Measurements from ENCODE around the gene KIF23.
"Not testable (repeated sequence)": the region's sequence is repeated elsewhere in the genome, so short reads cannot be mapped to it uniquely, and the experiment has no call there.

KIF23 gene

GRCh38 chr15:69439623-69440022 lies 25.5 kb downstream of the KIF23 start:
- DNase-seq, result no peak

GRCh38 chr15:69443032-69443611 lies 29.0 kb downstream of the KIF23 start:
- no peak for DNase-seq

GRCh38 chr15:69444686-69445085 lies 30.5 kb downstream of the KIF23 start:
- no peak for DNase-seq

- DNase-seq, result no peak
These were observed 32.8 kb downstream of the KIF23 start for GRCh38 chr15:69446953-69447352.

GRCh38 chr15:69450221-69450620 lies 36.1 kb downstream of the KIF23 start:
- not testable (repeated sequence) for DNase-seq

GRCh38 chr15:69450968-69451695 lies 37.0 kb downstream of the KIF23 start:
- DNase-seq, result no peak

- no peak for DNase-seq
These were observed 38.0 kb downstream of the KIF23 start for GRCh38 chr15:69451951-69452691.

- DNase-seq, result peak; percentile 97
These were observed 38.8 kb downstream of the KIF23 start, which contains the start of gene RPLP1 for GRCh38 chr15:69452692-69453521. RPLP1 (plus strand) TSS chr15:69452818; CDS start chr15:69452949, 131 bp downstream.

GRCh38 chr15:69454953-69455352 lies 40.8 kb downstream of the KIF23 start:
- DNase-seq, result no peak

GRCh38 chr15:69456208-69457166 lies 42.3 kb downstream of the KIF23 start:
- no peak for DNase-seq

GRCh38 chr15:69457304-69458280 lies 43.4 kb downstream of the KIF23 start:
- DNase-seq, result no peak

- no peak for DNase-seq
These were observed 44.9 kb downstream of the KIF23 start for GRCh38 chr15:69459066-69459465.

- no peak for DNase-seq
These were observed 46.3 kb downstream of the KIF23 start for GRCh38 chr15:69460481-69460880.

- DNase-seq, result peak; percentile 32
These were observed 47.9 kb downstream of the KIF23 start for GRCh38 chr15:69462030-69462492.

GRCh38 chr15:69462493-69463181 lies 48.5 kb downstream of the KIF23 start:
- DNase-seq, result peak; percentile 98

- no peak for DNase-seq
These were observed 49.1 kb downstream of the KIF23 start for GRCh38 chr15:69463182-69463756.

GRCh38 chr15:69465253-69465652 lies 51.1 kb downstream of the KIF23 start:
- no peak for DNase-seq

GRCh38 chr15:69466733-69467132 lies 52.6 kb downstream of the KIF23 start:
- DNase-seq, result no peak

GRCh38 chr15:69467636-69468035 lies 53.5 kb downstream of the KIF23 start:
- DNase-seq, result no peak

All from NCI-H1105 (cell line).